ENCODE results near the gene NRXN3.

- TF ChIP-seq CTCF (IDR thresholded peaks at IDR 0.05) (no peak), EZH2phosphoT487 (IDR thresholded peaks at IDR 0.05) (no peak), EZH2 (IDR thresholded peaks at IDR 0.05) (no peak)
These were observed 693.0 kb downstream of the NRXN3 start for GRCh38 chr14:78863143-78863542.
